OCI-LY3 (cell line): Measurements from ENCODE around the gene RASGRF2.

ENCODE experiments used
- CTCF ChIP-seq: fragments of 200-600, 300-600 bp; sonication (generic); IDR thresholded peaks from 2 replicates; pipeline ENCODE4 v1.5.1; 2014; ENCODE audit warnings: antibody characterized with exemption, low read length, low read depth
- EZH2phosphoT487 ChIP-seq: fragments of 200-600 bp; shearing (Covaris generic); IDR thresholded peaks from 2 replicates; pipeline ENCODE4 v1.6.1; 2018; ENCODE audit warnings: antibody characterized with exemption, mixed run types, low read depth

DNA sequence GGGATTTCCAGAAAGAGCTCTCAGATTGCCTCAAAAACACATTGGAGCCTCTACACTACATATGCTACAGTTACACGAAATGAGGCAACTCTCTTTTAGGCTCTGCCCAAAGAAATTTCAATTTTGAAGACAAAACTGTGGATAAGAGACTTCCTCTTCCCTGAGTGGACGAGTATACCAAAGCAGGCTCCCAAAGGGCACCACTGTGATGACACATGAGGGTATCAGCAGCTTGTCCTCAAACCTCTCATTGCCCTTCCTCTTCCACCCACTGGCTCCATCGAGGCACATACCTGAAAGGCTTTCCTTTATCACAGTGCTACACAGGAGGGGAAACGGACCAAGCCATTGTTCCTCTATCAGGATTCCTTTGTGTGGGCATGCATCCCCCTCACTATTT, 284.3 kb downstream of the RASGRF2 start:
- no peak for TF ChIP-seq CTCF
- no peak for TF ChIP-seq EZH2phosphoT487
